GM18508 (cell line): ENCODE data around the gene PRDM2.

Source experiments
- ATAC-seq: cut with Tn5 transposase; IDR thresholded peaks from one replicate; pipeline ENCODE4 v1.9.1; 2021; ENCODE audit warnings: moderate number of reproducible peaks; ENCODE audit not compliant: insufficient read depth, unreplicated experiment

The PRDM2 gene

DNA sequence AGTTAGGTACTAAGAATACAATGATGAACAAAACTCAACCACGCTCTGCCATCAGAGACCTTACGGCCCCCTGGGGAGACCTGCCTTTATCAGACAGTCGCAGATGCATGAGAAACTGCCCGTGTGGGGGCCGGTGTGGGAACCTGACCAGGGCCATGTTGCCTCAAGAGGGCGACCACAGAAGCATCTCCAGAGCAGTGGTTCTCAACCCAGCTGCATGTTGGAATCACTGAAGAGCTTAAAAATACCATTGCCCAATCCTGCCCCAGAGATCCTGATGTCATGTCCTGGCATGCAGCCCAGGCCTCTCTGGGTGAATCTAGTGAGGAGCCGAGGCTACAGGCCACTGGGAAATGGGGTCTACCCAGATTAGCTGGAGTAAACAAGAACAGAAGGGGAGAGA is 108.7 kb downstream of the PRDM2 start:
- no peak for ATAC-seq

GRCh38 chr1:13809461-13810159 is 109.6 kb downstream of the PRDM2 start:
- ATAC-seq: no peak

- no peak for ATAC-seq
These were observed 112.7 kb downstream of the PRDM2 start for GRCh38 chr1:13812456-13813397.

DNA sequence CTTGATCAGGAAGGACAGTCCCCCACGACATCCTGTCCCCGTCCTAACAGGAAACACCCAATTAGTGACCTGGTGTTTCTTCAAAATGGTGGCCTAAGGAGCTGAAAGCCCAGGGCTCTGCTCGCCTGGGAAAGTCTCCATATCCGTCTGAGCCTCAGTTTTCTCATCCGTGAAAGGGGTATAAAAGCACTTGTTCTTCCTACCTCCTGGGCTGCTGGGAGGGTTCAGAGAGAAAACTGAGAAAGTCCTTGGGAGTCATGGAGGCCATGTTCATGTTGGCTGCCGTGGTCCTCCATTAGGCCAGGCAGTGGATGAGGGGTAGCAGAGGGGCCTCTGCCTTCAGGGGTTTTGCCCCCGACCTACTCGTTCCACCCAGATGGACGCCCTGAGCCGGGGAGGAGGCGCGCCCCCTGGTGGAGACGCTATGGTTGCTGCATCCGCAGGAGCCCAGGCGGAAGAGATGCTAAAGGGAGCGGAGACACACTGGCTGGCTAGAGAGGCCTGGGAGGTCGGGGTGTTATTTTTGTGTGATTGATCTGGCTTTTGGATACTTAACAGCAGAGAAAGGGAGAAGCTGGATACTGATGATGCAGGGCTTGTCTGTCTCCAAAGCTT is 113.5 kb downstream of the PRDM2 start:
- ATAC-seq: no peak

- no peak for ATAC-seq
These were observed 114.1 kb downstream of the PRDM2 start for GRCh38 chr1:13814131-13814530.

DNA sequence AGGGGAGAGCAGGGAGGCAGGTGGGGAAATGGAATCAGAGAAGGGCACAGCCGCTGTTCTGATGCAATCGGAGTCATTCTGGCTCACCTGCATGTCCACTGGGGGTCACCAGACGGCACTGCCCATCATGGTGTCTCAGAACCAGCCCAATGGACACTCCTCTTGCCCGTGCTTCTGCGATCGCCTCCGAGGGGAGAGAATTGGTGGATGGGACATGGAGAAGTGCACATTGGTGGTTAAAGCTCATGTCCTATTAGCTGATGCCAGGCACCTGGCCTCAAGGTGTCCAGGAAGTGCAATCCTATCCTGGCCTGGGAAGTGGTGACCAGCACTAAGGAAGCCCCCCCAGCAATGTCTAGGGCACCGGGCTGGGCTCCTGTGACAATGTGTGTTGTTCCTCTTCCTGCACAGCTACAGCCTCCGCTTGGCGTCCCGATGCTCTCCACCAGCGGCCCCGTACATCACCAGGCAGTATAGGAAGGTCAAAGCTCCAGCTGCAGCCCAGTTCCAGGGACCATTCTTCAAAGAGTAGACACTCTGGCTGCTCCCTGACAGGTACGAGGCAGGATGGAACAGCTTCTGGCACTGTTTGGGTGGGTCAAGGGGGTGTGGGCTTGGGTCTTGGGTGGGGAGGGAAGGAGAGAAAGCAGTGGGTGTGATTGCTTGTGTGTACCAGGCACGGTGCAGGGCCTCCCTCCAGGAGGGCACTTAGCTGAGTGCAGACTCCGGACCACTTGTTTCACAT is 116.2 kb downstream of the PRDM2 start:
- no peak for ATAC-seq

- ATAC-seq: no peak
These were observed 117.9 kb downstream of the PRDM2 start for GRCh38 chr1:13817906-13818305.

DNA sequence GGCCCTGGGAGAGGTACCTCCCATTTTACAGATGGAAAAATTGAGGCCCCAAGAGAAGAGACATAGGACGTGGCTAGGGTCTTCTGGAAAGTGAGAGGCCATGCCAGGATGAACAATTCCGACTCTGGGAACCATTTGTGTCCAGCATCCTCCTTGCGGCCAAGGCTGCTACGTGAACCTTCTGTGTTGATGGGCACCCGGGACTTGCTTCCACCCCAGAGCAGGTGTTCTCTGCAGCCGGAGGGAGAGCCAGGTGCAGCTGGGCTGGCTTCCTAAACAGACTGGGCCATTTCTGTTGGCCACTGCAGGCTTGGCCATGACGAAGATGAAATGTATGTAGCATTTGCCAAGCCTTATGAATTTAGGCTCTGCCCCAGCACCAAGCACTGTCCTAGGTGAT is 118.9 kb downstream of the PRDM2 start:
- ATAC-seq: no peak

GRCh38 chr1:13819642-13820041 is 119.7 kb downstream of the PRDM2 start:
- ATAC-seq: no peak

DNA sequence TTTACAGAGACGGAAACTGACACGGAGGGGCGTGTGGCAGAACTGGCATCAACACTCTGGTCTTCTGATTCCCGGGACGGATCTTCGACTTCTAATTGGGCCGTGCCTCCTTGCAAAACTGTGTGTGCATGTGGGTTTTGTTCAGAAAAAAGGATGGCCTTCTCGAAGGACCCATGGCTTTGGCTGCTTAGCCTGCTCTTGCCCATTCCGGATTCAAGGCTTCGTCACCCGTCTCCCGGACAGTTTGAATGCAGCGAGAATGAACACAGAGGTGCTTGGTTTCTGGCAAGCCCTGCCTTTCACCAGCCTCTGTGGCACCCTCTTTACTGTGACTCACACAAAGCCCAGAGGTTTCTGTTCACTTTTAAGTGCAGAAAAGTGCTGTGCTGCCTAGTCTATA is 120.1 kb downstream of the PRDM2 start:
- ATAC-seq: no peak

GRCh38 chr1:13820456-13820855 is 120.5 kb downstream of the PRDM2 start:
- no peak for ATAC-seq

- ATAC-seq: no peak
These were observed 123.3 kb downstream of the PRDM2 start for GRCh38 chr1:13823126-13823880.

DNA sequence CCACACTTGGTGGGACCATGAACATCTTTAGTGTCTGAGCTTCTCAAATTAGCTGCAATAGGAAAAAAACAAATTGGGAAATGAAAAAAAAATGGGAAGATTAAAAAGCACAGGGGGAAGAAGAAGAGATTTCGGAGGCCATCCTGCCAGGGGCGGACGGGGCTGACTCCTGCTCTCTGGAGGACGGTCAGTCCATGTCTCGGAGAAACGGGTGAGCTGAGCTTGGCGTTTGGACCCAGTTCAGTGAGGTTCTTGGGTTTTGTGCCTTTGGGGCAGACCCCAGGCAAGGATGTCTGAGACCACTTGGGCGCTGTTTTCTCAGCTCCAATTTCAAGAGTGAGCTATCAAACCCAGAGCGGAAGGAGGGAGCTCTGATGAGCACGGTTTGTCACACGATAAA is 123.9 kb downstream of the PRDM2 start:
- no peak for ATAC-seq

DNA sequence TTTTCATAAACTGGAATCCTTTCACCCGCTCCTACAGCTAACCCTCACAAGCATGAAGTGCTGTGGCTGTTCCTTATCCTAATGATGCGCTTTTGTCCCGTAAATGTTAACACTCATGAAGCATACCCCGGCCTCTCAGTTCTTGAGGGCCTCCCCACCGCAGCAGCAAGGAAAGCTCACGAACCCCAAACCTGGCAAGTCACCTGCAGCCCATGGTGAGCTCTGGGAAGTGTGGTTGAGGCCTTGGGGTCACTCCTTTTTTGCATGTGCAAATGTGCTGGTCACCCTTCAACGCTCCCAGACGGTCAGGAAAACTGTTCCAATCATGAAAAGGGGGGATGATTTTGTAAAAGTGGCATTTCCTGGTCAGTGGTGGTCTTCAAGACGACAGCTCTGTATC is 124.6 kb downstream of the PRDM2 start:
- no peak for ATAC-seq

- ATAC-seq: no peak
These were observed 125.0 kb downstream of the PRDM2 start for GRCh38 chr1:13825033-13825432.

DNA sequence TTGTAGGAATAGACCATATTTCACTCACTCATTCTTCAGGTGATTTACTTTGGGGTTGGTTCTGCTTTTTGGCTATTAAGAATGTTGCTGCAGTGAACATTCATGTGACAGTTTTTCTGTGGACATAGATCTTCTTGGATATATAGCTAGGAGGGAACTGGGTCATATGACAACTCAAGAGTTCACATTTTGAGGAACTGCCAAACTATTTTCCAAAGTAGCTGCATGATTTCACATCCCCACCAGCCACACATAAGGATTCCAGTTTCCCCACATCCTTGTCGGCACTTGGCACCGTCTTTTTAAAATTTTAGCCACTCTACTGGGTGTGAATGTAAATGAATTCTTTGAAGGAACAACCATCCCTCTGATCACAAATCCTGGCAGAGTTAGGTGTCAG is 126.0 kb downstream of the PRDM2 start:
- no peak for ATAC-seq

- ATAC-seq: no peak
These were observed 126.6 kb downstream of the PRDM2 start for GRCh38 chr1:13826591-13826990.

DNA sequence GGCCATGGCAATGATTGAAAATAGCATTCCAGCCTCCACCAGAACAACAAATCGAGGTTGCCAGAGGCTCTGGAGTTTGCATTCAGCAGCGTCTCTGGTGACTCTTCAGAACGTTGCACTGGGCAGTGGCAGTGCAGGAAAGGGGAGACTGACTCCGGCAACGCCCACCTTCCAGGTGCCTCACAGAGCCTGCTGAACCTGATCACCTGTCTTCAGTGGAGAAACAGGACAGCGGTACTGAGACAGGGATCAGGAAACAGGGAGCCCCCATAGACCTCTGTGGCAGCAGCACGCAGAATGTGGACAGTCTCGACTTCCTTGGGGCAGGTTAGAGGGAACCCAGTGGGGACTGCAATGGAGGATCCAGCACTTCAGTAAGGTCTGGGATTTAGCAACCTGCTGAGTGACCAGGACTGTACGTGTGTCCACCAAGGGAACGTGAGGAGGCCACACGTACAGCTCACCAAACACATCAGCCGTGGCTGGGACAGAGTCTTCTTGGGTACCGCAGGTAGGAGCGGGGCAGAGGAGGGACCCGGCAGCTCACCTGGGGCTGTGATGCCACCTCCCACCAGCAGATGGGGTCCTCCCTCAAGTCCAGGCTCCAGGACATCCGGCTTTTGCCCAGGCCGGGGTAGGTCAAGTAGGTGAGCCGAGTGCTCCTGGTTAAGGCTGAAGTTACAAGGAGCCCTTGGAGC is 128.6 kb downstream of the PRDM2 start:
- ATAC-seq: no peak

- ATAC-seq: no peak
These were observed 129.3 kb downstream of the PRDM2 start for GRCh38 chr1:13829152-13829769.
